ENCODE data around the gene CENPB. TPM values are rescaled to one million over a fixed set of nuclear protein-coding genes. Genes with fewer than 3 reads are reported as not detected.

CENPB gene
- total and polyA plus RNA-seq, 2 experiments from 2014 or later, result 4.5 to 134 TPM

GRCh38 chr20:3800256-3800877 lies 13.8 kb upstream of the CENPB start:
- WGBS, 2 experiments (ENCODE audit: low coverage in 1 of 2, low lambda C conversion rate in 2 of 2, missing lambda C conversion rate in 2 of 2), result 89 to 91% methylated on average over 18 of the region's 18 CpGs
- Histone ChIP-seq H3K79me2 (ENCODE audit: insufficient read depth) (peaks cover 41% of the 10 kb centered on the region), H3K9ac (no peak overlapping the region), H3K9me2 (ENCODE audit: insufficient read depth) (no peaks in the 10 kb centered on the region), H3K9me3 (ENCODE audit: low read depth) (no peaks in the 10 kb centered on the region), H3K4me1 (ENCODE audit: insufficient read depth) (peaks cover 16% of the 10 kb centered on the region; the same call in 1 of the 2 replicates), H3K4me2 (ENCODE audit: unreplicated experiment) (no peak overlapping the region), H3F3A (ENCODE audit: insufficient read depth) (peaks cover 4% of the 10 kb centered on the region), H3K36me3 (ENCODE audit: low read depth) (no peaks in the 10 kb centered on the region; the same call in 1 of the 2 replicates), H3K4me3 (no peak overlapping the region), H2AFZ (no peak overlapping the region), H4K20me1 (ENCODE audit: insufficient read depth) (no peaks in the 10 kb centered on the region), H3K27me3 (replicated peaks; ENCODE audit: insufficient read depth) (no peaks in the 10 kb centered on the region), H3K27ac (no peak overlapping the region)
- TF ChIP-seq EZH2phosphoT487 (IDR thresholded peaks at IDR 0.05; ENCODE audit: insufficient read depth, low read depth) (no peak), EZH2 (IDR thresholded peaks at IDR 0.05; ENCODE audit: insufficient read depth, poor library complexity, severe bottlenecking) (no peak)
- in situ Hi-C loops (cut with MboI), result no loop called here
- no peak for DNase-seq

DNA sequence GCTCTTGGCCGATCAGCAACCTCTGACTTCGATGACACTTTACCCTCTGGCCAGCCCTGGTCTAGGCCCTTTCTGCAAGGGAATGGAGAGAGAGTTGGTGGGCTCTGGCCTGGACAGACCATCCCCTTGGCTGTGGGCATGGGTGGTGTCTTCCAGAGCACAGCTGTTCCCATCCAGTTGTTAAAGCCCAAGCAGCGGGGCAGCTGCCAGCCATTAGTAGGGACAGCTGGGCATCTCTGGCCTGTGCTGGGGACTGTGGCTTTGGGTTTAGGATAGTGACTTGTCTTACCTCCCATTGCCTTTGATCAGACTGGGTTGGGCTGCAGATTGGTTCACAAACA lies 12.3 kb upstream of the CENPB start:
- no peaks in the 10 kb centered on the region for H3K9me2 ChIP-seq (ENCODE audit: insufficient read depth)
- H3K4me2 ChIP-seq (ENCODE audit: unreplicated experiment), result no peak overlapping the region
- no peak overlapping the region for H3K4me3 ChIP-seq
- H3K27ac ChIP-seq, result no peak overlapping the region
- H3K9me3 ChIP-seq (ENCODE audit: low read depth), result no peaks in the 10 kb centered on the region
- no peaks in the 10 kb centered on the region; the same call in 1 of the 2 replicates for H3K36me3 ChIP-seq (ENCODE audit: low read depth)
- peaks cover 41% of the 10 kb centered on the region for H3K79me2 ChIP-seq (ENCODE audit: insufficient read depth)
- 92 to 93% methylated on average over 3 of the region's 3 CpGs for WGBS, 2 experiments (ENCODE audit: low coverage in 1 of 2, low lambda C conversion rate in 2 of 2, missing lambda C conversion rate in 2 of 2)
- no peaks in the 10 kb centered on the region for H3K27me3 ChIP-seq (replicated peaks; ENCODE audit: insufficient read depth)
- no peaks in the 10 kb centered on the region for H4K20me1 ChIP-seq (ENCODE audit: insufficient read depth)
- TF ChIP-seq EZH2 (IDR thresholded peaks at IDR 0.05; ENCODE audit: insufficient read depth, poor library complexity, severe bottlenecking) (no peak), EZH2phosphoT487 (IDR thresholded peaks at IDR 0.05; ENCODE audit: insufficient read depth, low read depth) (no peak)
- H3F3A ChIP-seq (ENCODE audit: insufficient read depth), result no peaks in the 10 kb centered on the region
- no peak for DNase-seq
- peak overlapping the region; percentile 94; the same call in 1 of the 2 replicates for H3K9ac ChIP-seq
- 0 out of 2 replicates have a peak, but pooled peaks cover 12% of the 10 kb centered on the region for H3K4me1 ChIP-seq (ENCODE audit: insufficient read depth)
- in situ Hi-C loops (cut with MboI), result no loop called here
- H2AFZ ChIP-seq, result no peak overlapping the region

DNA sequence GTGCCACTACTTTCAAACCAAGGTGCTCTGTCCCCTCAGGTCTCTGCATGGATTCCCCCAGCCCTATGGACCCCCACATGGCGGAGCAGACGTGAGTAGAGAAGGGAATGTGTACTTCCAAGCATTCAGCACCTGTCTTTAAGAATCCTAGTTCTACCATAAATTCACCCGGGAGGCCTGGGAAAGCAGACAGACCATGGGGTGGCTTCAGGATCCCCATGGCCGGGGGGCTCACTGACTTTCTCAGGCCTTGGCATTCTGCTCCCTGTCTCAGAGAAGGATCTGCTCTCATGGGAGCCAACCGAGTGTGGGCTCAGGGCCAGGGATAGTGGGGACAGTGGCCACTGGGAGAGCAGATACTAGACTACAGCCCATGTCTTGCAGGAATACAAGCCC lies 11.8 kb upstream of the CENPB start:
- TF ChIP-seq EZH2 (IDR thresholded peaks at IDR 0.05; ENCODE audit: insufficient read depth, poor library complexity, severe bottlenecking), result no peak
- no peak for TF ChIP-seq EZH2phosphoT487 (IDR thresholded peaks at IDR 0.05; ENCODE audit: insufficient read depth, low read depth)
- Histone ChIP-seq H3K9me3 (ENCODE audit: low read depth) (no peaks in the 10 kb centered on the region), H3K36me3 (ENCODE audit: low read depth) (no peaks in the 10 kb centered on the region; the same call in 1 of the 2 replicates), H3K79me2 (ENCODE audit: insufficient read depth) (peaks cover 41% of the 10 kb centered on the region), H3K4me1 (ENCODE audit: insufficient read depth) (0 out of 2 replicates have a peak, but pooled peaks cover 12% of the 10 kb centered on the region), H4K20me1 (ENCODE audit: insufficient read depth) (no peaks in the 10 kb centered on the region), H3F3A (ENCODE audit: insufficient read depth) (no peaks in the 10 kb centered on the region), H3K9me2 (ENCODE audit: insufficient read depth) (no peaks in the 10 kb centered on the region), H2AFZ (no peak overlapping the region), H3K4me2 (ENCODE audit: unreplicated experiment) (peak overlapping the region; percentile 75), H3K4me3 (peak overlapping the region; percentile 85), H3K27ac (no peak overlapping the region), H3K27me3 (replicated peaks; ENCODE audit: insufficient read depth) (no peaks in the 10 kb centered on the region), H3K9ac (peak overlapping the region; percentile 94; the same call in 1 of the 2 replicates)
- DNase-seq, result no peak
- 68 to 79% methylated on average over 5 of the region's 5 CpGs for WGBS, 2 experiments (ENCODE audit: low coverage in 1 of 2, low lambda C conversion rate in 2 of 2, missing lambda C conversion rate in 2 of 2)
- in situ Hi-C loops (cut with MboI), result no loop called here

DNA sequence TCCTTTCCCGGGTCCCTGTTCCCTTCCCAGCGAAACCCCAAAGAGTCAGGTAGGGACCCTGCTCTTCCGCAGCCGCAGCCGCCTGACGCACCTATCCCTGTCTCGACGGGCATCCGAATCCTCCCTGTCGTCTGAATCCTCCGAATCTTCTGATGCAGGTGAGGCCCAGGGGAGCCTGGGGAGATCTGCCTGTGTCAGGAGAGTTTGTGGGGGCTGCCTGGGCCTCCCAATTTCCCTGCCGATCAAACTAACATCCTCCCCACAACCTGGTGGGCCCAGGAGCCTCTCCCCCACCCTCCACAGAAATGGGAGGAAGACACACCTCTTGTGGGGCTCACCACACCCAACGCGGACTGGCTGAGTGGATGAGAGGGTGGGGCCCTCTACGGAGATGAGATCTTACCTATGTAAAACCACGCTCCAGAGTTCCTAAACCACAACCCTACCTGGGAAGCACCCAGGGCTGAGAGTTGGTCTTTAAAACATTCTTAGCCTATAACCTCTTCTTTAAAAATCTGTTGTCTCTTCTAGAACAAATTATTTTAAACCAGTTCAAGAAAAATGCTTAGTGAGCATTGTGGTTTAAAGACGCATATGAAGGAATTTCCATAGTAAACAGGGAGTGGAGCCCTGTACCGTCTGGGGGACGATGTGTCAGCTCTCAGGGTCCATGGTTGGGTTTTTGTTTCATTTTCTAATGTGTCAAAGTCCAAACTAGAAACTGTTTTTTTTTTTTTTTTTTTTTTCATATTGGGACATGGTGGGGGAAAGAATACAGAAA lies 11.2 kb upstream of the CENPB start:
- WGBS, 2 experiments (ENCODE audit: low coverage in 1 of 2, low lambda C conversion rate in 2 of 2, missing lambda C conversion rate in 2 of 2), result 55 to 56% methylated on average over 15 to 19 of the region's 19 CpGs
- H3F3A ChIP-seq (ENCODE audit: insufficient read depth), result no peaks in the 10 kb centered on the region
- H3K4me2 ChIP-seq (ENCODE audit: unreplicated experiment), result peak overlapping the region; percentile 75
- in situ Hi-C loops (cut with MboI), result no loop called here
- H3K79me2 ChIP-seq (ENCODE audit: insufficient read depth), result peaks cover 41% of the 10 kb centered on the region
- H4K20me1 ChIP-seq (ENCODE audit: insufficient read depth), result no peaks in the 10 kb centered on the region
- peak overlapping the region; percentile 85 for H3K4me3 ChIP-seq
- no peak overlapping the region for H3K27ac ChIP-seq
- H3K36me3 ChIP-seq (ENCODE audit: low read depth), result no peaks in the 10 kb centered on the region; the same call in 1 of the 2 replicates
- H3K27me3 ChIP-seq (replicated peaks; ENCODE audit: insufficient read depth), result no peaks in the 10 kb centered on the region
- no peak overlapping the region for H2AFZ ChIP-seq
- 0 out of 2 replicates have a peak, but pooled peaks cover 12% of the 10 kb centered on the region for H3K4me1 ChIP-seq (ENCODE audit: insufficient read depth)
- H3K9me2 ChIP-seq (ENCODE audit: insufficient read depth), result no peaks in the 10 kb centered on the region
- TF ChIP-seq EZH2 (IDR thresholded peaks at IDR 0.05; ENCODE audit: insufficient read depth, poor library complexity, severe bottlenecking) (no peak), EZH2phosphoT487 (IDR thresholded peaks at IDR 0.05; ENCODE audit: insufficient read depth, low read depth) (no peak)
- peak overlapping the region; percentile 94 for H3K9ac ChIP-seq
- no peak for DNase-seq
- H3K9me3 ChIP-seq (ENCODE audit: low read depth), result no peaks in the 10 kb centered on the region

Measured in GM23248 (cell line).